DMS 273 treated with DMSO at 0.1 percent for 48 hours (cell line): Measurements from ENCODE around the gene AP1S3.
A peak's percentile ranks its signal among the peaks of the same experiment; 100 is the strongest.
"Not testable (repeated sequence)": the region's sequence is repeated elsewhere in the genome, so short reads cannot be mapped to it uniquely, and the experiment has no call there.

Experiments
- DNase-seq: peaks from one replicate; lab custom pipeline; 2025; lab: John Stamatoyannopoulos, UW

The AP1S3 gene

DNA sequence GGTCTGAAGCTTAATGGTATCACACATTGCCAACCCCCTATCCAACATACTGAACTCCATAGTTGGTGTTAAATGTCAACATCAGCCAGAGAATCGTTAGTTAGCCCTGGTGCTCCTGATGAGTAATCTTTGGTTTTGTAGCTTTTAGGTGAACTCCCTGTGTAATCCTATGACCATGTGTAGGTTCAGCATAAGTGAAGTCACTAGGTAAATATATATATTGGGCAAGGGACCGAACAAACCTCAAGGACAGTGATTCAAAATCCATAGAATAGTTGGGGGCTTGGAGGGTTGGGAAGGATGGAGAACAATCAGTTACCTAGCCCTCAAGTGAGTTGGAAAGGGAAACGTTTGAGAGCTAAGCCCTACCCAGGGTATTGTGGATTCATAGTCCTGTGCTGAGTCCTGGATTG lies 16.0 kb upstream of the AP1S3 start:
- DNase-seq: no peak

DNA sequence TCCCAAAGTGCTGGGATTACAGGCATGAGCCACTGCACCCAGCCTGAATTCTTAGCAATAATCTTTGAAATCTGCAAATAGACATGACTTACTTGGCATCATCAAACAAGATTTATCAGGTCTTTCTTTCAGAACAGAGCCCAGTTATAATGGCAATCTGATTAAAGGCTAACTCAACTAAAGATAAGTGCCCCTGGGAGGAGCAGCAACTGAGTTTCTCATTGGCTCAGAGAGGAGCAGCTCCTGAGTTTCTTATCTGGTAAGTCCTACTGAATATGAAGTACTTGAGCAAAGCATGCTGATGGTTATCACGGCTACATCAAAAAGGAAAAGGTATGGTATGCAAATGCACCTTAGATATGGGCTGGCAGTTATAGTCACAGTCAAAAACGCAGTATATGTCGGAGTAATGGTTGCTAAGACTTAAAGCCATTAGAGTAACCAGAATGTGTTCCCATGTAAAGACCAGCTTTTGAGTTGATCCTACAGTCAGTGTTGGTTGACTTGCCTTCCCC lies 15.0 kb upstream of the AP1S3 start:
- no peak for DNase-seq

DNA sequence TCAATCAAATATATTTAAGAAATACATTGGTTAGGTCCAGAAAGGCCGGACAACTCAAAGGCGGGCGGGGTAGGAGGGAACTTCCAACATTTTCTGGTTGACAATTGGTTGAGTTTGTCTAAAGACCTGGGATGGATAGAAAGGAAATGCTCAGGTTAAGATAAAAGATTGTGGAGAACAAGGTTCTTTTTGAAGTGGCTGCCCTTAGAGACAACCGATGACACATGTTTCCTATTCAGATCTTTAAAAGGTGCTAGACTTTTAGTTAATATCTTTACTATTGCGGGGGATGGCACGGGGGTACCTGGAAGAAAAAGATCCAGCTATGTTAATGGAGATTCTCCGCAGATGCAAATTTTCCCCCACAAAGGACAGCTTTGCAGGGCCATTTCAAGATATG lies 10.0 kb upstream of the AP1S3 start:
- DNase-seq: no peak

DNA sequence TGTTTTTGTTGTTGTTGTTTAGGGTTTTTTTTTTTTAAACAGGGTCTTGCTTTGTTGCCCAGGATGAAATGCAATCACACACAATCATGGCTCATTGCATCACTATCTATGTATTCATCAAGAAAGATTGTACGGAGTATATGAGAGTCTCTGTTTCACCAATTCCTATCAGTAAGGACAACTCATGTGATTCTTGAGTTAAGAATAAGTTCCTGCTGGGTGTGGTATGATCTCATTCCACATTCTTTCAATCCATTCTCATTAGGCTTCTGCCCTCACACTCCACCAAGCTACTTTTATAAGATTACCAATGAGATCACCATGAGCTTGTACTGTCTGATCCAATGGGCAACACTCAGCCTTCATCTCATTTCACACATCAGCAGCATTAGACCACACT lies 9.1 kb upstream of the AP1S3 start:
- DNase-seq: no peak

DNA sequence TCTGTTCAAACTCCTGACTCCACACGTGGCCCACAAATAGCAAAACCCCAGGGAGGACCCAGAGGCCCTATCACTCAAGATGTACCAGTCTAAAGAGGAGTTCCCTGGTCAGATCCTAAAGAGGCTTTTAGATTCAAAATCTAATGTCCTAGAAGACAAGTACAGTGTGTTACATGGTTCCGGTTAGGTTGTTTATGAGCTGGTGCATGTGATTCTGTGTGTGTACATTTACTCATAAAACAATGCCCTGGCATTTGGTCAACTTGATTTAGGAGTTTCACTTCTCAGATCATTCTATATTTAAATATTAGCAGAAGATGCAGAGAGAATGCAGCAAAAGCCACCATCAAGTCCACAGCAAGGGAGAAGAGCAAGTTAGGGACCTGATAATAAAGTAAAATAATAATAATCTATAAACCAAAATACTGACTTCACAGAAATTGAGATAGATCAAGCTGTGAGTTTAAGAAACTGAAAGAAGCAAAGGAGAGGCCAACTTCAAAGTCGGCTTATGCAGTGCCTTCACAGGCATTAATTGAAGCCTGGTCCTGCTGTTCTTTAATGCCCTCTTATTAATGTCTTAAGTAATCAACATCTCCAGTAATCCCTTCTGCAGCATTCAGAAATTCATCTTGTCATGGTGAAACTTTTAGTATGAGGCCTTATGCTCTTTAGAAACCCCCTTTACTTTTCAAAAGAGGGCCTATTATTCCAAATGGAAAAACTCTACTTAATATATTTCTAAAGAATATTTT lies 4.2 kb upstream of the AP1S3 start:
- DNase-seq: no peak

DNA sequence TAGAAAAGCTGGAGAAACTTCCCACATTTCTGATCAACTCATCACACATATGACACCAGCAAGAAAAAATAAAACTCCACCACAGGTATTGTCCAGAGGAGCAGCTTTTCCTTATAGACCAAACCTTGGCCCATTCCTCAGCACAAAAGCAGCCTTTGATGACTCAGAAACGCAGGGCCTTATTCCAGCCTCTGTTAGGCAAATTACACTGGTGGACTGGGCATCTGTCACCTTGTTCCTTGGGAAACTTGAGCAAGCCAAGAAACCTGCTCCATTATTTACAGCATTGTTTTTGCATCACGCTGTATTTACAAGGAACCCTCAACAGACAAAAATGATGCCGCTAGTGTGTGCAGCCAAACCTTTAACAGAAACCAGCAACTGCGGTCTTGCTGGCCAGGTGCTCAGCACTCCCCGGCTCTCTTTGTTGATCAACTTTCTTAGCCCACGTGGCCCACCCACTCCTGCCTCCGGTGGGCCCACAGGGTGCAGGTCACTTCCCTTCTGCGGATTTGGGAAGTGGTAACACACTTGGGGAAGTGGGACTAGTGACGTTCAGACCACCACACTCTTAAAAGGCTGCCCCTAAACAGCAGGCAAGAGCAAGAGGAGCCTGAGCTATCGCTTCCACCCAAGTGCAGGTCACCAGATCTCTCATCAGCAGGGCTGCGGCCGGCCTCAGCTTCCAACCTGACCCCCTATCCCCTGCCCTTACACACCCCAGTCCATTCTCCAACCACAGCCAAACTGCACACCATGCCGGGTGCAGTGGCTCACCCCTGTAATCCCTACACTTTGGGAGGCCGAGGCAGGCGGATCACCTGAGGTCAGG lies 1.5 kb downstream of the AP1S3 start:
- no peak for DNase-seq

DNA sequence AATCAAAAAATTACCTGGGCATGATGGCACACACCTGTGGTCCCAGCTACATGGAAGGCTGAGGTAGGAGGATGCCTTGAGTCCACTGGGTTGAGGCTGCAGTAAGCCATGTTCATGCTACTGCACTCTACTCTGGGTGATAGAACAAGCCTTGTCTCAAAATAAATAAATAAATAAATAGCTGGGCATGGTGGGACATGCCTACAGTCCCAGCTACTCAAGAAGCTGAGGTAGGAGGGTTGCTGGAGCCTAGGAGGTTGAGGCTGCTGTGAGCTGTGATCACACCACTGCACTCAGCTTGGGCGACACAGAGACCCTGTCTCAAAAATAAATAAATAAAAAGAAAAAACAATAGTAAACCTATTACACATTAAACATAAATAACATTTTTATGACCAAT lies 3.0 kb downstream of the AP1S3 start:
- no peak for DNase-seq

DNA sequence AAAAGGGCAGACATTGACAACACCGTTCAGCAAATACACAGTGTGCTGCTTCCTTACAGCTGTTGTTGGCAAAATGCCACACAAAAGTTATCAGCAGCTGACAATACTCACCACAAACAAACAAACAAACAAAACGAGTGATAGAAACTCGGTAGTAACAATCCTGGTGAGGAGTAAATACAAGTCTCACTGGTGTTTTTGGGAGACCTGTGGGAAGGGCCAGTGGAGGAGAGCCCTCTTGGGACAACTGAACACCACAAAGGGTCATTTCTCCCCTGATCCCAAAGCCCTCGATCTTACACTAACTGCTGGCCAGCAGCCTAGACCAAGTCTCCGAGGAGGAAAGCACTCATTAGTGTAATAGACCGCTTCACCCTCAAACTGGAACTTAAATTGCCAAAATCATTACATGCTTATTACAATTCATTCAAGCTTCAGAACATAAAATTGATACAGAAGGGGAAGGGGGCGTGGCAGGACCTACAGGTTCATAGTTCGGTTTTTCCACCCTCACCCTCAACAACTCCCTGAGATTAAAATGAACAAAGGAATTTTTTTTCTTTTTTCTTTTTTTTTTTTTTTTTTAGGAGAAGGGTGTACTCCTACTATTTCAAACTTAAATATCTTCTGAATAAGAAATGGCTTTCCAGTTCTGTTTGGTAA lies 5.0 kb downstream of the AP1S3 start:
- DNase-seq: no peak

DNA sequence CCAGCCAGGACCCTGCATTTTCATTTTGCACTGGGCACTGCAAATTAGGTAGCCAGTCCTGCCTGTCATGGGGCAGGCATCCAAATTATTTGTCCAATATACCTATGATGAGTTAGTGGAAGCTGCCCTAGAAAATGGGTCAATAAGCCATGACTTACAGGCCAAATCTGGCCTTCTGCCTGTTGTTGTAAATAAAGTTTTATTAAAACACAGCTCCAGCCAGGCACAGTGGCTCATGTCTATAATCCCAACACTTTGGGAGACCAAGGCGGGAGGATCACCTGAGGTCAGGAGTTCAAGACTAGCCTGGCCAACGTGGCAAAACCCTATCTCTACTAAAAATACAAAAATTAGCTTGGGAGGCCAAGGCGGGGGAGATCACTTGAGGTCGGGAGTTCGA lies 8.3 kb downstream of the AP1S3 start:
- DNase-seq: no peak

DNA sequence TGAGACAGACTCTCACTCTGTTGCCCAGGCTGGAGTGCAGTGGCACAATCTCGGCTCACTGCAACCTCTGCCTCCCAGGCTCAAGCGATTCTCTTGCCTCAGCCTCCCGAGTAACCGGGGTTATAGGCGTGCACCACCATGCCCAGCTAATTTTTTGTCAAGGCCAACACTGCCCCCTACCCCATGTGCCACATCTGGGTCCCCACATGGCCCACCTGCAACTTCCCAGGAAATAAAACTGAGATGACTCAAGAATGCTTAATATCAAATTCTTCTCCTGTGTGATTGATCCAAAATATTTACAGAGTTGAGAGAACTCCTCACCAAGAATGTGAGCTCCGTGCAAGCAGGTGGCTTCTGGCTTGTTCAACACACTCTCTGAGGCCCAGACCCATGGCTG lies 9.1 kb downstream of the AP1S3 start:
- no peak for DNase-seq

DNA sequence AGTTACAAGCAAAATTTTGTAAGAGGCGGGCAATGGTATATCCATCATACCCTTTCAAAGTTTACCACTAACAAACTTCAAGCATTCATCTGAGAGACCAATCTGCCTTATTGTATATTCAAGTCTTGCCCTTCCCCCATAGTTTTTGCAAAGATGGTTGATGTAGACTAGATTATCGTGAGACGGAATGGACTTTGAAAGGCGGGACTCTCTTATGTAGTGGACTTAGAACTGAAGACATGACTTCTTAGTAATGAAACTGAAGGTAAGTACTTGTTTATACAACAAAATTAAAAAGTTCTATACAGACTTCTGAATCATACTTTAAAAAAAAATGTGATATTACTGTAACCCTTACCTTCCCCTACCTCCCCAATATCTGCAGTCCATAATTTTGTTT lies 10.4 kb downstream of the AP1S3 start:
- DNase-seq: no peak

DNA sequence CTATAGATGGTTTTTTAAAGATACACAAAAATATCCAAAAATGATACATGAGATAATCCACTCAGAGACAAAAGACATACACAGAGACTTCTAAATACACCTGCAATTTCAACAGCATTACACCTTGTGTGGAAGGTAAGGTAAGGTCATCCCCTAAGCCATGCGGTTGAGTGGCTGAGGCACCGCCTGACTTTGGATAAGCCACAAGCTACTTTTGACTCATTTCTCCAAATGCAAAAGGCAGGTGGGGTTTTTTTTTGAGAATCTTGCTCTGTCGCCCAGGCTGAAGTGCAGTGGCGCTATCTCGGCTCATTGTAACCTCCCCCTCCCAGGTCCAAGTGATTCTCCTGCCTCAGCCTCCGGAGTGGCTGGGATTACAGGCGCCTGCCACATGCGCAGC lies 13.1 kb downstream of the AP1S3 start:
- DNase-seq: no peak

DNA sequence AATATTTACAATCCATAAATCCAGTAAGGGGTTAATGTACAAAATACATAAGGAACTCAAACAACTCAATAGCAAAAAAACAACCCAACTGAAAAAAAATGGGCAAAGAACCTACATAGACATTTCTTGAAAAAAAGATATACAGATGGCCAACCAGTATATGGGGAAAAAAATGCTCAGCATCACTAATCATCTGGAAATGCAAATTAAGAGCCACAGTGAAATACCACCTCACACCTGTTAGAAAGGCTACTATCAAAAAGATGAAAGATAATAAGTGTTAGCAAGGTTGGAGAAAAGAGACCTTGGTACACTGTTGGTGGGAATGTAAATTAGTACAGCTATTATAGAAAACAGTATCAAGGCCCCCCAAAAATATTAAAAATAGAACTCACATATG lies 14.6 kb downstream of the AP1S3 start:
- no peak for DNase-seq

DNA sequence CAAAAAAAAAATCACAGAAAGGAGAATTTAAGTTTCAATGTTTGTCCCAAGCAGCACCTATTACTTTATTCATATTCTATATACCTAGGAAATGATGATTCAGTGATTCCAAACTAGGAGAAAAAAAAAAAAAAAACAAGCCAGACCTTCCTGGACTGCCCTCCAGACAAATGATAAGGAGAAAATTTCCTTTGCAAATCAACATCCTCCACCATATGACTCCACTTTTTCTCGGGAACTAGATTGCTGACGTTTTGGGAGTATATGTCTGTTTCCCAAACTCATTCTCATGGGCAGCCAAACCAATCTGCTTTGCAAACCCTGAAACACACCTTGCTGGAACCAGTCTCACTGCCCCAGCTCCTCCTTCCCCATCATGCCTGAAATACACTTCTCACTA lies 16.8 kb downstream of the AP1S3 start:
- no peak for DNase-seq

DNA sequence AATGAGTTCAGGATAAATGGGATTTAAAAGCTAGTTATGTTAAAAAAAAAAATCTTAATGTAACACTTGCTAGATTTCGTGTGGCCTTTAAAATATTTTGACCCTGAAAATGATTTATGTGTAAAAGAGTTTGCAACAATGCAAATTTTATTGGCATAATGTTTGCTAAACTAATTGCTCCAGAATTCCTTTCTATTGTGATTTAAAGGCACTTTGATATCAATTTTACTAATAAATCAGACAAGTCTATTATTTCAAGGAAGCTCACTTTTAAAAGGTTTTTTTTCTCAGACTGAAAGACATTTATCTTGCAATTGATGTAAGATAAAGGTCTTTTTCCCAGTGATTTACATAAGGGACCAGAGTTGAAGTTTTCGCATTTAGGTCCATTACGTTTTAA lies 17.5 kb downstream of the AP1S3 start:
- no peak for DNase-seq

DNA sequence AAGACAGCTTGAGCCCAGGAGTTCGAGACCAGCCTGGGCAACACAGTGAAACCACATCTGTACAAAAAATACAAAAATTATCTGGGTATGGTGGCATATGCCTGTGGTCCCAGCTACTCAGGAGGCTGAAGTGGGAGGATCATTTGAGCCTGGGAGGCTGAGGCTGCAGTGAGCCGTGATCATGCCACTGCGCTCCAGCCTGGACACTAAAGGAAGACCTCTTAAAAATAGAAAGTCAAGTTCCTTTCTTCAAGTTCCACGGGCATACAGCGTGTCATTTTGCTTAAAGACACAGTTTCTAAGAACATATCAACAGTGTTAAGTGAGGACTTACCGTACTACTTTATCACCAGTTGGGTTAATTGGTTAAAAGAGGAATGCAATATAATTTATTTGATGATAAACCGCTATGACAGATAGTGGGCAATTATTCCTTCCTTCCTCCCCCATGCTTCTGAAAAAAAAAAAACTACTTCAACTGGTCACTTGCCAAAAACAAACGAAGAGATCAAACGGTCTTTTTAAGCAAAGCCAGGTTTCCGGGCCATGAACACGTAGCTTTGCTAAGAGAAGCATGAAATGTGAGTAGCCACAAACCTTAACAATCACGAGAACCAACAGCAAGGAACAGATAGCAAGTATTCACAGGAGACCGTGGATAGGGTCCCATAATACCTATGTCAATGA lies 21.4 kb downstream of the AP1S3 start:
- DNase-seq: no peak

DNA sequence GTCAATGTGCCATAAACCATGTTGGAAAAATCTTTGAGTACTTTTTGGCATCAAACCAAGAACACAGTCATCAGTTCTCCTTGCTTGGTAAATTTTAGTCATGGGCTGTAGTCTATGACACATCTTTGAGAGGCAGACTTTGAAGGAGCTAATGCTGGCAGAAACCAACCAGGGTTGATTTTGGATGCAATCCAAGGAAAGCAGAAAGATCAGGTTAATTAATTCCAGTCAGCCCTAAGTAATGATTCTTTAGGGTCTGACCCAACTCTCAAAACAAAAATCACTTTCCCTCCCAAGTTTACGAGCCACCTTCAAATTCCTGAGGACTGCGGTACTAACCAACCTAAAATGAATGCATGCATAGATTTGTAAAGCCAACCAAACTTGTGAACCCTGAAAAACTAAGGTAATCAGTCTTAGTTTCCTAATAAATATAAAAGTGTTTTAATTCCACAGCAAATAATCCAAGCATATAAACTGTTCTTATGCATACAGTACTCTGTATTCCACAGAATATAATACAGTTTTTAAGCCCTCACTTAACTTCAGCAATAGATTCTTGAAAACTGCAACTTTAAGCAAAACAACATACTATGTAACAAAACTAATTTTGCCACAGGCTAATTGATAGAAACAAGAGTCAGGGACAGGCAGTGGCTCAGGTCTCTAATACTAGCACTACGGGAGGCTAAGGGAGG lies 22.0 kb downstream of the AP1S3 start:
- DNase-seq: peak; percentile 38

DNA sequence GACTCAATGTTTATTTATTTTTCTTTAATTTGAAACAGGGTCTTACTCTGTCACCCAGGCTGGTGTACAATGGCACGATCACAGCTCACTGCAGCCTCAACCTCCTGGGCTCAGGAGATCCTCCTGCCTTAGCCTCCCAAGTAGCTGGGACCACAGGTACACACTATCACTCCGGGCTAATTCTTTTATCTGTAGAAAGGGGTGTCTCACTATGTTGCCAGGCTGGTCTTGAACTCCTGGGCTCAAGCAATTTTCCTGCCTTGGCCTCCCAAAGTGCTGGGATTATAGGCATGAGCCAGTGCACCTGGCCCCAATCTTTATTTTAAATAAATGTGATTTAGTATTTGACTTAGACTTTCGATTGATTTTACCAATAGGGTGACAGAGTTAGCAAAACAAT lies 22.6 kb downstream of the AP1S3 start:
- DNase-seq: not testable (repeated sequence)

DNA sequence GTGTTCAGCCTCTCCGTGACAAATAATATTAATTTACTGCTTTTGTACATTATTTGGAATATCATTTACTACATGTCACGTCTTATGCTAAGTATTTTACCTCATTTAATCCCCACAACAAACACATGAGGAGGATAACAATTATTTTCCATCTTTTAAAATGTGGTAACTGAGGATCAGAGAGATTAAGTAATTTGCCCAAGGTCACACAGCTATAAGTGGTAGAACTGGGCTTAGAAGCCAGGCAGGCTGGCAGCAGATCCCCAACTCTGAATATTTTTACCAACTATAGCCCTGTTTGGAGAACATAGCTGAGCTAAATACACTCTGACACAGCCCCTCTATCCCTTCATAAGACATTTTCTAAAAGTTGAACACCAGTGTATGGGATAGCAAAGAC lies 24.1 kb downstream of the AP1S3 start:
- DNase-seq: no peak

DNA sequence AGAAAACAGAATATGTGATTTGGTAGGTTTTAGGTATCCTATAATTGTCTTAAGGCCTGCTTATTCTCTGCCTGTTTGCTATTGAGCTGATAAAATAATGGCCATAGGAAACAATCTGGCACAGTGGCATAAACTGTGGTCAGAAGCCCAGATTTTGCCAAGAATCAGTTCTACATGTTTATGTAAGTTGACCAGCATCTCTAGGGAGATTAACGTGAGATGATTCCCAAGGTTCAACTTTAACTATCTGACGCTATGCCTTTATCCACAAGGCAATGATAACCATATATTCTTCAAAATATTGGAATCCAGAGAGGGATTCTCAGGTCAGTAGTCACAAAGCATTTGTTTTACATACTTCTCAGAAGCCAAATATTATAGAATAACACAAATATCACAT lies 25.6 kb downstream of the AP1S3 start:
- no peak for DNase-seq

DNA sequence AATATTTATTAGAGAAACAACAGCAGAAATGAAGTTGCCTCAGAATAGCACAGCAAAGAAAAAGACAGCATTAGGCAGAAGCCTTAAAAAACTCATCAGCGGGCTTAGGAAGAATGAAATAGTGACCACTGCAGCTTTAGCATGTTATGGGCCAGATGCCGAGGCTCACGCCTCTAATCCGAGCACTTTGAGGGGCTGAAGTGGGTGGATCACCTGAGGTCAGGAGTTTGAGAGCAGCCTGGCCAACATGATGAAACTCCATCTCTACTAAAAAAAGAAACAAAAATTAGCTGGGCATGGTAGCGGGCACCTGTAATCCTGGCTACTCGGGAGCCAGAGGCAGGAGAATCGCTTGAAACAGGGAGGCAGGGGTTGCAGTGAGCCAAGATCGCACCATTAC lies 32.4 kb downstream of the AP1S3 start:
- no peak for DNase-seq

DNA sequence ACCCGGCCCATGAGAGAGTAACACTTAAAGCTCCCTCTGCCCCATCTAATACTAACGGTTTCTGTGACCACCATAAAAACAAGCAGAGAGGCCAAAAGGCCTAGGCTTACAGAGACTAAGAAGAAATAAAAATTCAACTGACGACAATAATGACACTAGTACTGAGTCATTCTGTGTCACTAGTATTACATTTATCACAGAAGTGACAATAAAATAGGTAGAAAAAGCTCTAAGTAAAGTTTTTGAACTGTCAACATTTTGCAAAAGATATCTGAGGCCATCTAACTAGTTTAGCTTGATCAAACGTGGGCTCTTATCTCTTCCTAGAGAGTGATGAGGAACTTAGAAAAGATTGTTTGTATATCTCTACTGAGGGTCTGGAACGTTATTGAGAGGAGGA lies 35.6 kb downstream of the AP1S3 start:
- DNase-seq: no peak
